Measurements from ENCODE around the gene LCN12.

LCN12 gene

DNA sequence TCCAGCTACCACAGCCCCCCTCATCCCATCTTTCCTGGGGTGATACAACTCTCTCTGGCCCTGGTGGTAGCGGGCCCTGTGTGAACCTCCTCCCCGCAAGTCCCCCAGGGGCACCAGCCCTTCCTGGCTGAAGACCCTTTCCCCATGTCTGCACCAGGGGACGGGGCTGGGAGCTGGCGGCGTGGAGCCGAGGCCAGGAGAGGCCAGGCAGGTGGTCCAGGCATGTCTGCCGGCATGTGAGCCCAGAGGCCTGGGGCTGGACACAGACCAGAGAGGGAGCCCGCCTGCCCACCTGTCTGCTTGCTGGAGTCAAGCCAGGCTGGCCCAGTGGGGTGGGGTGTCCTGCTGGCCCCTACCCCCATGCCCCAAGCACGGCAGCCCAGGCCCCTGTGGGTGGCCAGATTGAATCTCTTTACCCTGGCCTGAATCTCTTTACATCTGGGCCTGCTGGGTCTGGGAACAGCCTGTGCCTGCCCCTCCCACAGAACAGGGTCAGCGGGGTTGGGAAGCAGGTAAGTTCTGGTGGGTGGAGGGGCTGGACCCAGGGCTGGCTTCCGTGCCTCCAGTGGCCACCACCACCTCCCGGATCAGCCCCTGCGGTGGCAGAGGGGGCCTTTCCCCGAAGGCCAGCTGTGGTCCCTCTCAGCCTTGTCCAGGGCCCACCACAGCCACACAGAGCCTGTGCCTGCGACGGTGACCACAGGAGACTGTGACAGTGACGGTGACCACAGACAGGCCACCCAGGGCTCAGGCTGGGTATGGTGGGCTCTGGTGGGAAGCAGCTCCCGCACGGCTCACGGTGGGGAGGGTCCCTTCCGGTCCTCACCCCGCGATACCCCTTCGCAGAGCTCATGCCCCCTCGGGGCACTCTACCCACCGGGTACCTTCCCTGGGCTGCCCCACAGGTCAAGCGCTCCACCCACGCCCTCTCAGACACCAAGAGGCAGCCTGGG is 7.1 kb downstream of the LCN12 start:
- no peak for DNase-seq

DNA sequence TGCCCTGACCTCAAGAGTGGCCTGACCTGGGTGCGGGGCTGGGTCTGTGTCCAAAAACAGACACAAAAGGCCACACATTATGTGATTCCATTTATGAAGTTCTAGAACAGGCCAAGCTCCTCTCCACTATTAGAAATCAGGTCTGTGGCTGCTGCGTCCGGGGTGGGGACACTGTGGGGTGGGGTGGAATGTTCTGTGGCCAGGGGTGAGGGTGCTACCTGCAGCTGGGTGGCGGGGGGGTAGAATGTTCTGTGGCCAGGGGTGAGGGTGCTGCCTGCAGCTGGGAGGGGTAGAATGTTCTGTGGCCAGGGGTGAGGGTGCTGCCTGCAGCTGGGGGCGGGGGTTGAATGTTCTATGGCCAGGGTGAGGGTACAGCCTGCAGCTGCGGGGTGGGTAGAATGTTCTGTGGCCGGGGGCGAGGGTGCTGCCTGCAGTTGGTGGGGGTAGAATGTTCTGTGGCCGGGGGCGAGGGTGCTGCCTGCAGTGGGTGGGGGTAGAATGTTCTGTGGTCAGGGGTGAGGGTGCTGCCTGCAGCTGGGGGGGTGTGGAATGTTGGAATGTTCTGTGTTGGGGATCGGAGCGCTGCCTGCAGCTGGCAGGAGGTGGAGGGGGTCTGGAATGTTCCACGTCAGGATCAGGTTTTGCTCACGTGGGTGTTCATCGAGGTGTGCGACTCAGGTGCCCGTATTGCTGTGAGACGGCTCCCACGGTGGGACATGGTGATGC is 8.3 kb downstream of the LCN12 start:
- DNase-seq: no peak

DNA sequence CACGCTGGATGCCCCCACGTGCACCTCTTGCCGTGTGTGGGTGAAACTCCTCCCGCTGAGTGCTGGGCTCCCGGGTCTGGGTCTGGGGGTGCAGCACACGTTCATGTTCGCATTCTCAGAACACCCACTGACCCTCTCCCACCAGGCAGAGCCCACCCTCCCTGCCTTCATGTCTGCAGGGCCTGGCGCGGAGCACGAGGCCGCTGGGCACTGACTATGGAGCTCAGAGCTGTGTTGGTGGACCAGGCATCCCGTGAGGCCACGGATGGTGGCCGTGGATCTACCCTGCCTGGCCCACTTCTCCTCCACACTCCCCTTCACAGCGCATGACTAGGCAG is 8.8 kb downstream of the LCN12 start:
- no peak for DNase-seq

DNA sequence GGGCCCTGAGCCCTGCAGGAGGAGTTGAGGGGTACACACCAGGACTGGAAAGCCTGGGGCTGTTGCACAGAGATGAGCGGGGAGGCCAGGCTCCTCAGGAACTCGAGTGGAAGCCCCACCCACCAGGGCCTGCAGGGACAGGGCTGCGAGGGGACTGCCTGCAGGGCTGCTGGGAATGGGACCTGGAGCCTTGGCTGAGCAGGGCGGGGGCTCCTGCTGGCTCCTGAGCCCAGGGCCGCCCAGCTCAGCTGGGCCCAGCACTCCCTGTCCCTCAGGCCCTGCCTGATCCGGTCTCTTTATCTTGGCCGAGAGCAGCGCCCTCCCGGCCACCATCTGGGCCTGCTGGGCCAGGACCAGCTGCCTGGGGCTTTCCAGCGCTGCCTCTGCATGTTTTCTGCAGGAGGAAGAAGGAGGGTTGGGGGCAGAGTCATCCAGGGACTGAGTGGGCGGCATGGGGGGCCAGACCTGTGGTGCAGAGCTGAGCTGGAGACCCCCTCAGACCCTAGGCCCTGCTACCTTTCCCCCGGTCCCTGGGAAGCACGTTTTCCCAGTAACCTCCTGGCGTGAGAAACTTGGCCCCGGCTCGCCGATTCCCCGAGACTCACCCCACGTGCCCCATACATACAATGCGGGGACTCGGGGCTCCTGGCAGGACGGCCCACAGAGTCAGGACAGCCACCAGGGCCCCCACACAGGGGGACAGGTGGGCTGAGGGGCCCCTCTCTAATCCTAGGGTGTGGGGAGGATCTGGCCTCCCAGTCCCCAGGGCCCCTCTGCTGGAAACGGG is 9.4 kb downstream of the LCN12 start:
- DNase-seq: no peak

DNA sequence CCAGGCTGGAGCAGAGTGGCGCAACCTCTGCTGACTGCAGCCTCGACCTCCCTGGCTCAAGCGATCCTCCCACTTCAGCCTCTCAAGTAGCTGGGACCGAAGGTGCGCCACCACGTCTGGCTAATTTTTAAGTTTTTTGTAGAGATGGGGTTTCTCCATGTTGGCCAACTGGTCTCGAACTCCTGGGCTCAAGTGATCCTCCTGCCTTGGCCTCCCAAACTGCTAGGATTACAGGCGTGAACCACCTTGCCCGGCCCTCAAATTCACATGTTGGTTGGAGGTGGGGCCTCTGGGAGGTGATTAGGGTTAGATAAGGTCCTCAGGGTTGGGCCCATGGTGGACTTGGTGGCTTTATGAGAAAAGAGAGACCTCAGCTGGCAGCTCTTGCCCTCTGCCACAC is 10.1 kb downstream of the LCN12 start:
- no peak for DNase-seq

DNA sequence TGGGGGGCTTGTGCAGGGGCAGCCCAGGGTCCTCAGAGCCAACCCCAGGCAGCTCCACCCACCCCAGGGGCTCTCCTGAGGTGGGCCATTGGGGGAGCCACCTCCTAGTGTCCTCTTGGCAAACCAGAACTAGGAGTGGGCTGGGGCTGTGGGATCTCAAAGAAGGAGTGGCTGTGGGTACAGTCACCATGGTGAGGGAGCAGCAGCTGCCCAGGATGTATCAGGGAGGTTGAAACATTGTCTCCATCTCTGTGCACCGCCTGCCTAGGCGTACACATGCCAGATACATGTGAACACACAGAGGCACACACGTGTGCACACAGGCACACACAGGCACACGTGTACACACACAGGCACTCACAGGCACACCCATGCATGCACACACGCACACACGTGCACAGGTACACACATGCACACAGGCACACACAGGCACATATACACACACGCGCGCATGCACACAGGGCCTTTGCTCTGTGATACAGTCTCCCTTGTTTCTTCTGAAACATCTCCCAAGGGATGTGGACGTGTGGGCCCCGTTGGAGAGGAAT is 10.7 kb downstream of the LCN12 start:
- DNase-seq: no peak

DNA sequence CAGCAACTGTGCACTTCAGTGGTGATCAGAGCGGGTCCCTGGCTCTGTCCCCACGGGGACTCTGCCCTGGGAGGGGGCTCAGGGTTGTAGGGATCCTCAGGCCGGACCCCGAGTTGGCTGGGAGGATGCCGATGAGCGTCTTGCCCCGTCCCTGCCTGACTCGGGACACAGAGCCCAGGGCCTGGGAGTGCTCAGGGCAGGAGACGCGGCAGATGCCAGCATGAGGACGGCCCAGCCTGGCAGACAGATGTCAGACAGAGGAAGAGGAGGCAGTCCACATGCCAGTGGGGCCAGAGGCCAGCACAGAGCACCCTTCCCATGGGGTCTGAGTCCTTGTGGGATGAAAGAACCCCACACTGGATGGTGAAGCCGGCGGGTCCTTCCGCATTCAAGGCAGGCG is 11.3 kb downstream of the LCN12 start:
- no peak for DNase-seq

DNA sequence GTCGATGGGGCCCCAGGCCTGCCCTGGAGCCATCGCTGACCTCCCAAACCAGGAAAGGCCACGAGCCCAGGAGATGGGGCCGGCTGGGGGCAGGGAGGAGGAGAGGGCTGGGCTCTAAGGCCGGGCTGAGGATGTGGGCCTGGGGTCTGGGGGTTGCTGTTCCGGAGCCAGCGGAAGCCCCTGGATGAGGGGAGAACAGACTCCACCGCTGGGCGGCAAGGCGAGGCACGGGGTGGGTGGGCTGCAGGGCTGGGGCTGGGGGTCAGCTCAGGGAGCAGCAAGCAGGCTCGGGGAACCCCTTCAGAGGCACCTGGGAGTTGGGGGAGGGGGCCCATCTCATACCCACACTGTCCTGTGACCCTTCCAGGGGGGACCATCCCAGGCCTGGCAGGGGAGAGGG is 11.7 kb downstream of the LCN12 start:
- no peak for DNase-seq

DNA sequence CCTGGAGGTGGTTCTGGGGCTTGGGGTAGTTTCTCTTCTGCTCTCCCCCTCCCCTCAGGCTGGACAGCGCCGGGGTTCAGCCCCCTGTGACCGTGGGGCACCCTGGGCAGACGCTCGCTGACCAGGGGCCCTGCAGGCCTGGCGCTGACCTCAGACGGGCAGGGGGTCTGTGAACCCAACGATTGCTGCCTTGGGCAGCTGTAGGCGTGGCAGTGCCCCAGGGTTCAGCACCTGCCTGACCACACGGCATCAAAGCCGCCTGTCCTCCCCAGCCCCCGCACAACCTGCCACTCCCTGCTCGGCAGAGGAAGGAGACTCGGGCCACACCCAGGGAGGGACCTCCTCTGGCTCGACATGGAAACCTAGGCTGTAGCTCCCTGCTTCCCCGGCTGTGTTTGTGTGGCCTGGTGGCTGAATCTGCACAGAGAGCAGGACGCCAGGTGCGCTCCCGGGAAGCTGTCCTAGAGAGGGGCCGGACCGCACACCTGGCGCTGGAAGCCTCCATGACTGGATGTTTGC is 12.2 kb downstream of the LCN12 start:
- no peak for DNase-seq

DNA sequence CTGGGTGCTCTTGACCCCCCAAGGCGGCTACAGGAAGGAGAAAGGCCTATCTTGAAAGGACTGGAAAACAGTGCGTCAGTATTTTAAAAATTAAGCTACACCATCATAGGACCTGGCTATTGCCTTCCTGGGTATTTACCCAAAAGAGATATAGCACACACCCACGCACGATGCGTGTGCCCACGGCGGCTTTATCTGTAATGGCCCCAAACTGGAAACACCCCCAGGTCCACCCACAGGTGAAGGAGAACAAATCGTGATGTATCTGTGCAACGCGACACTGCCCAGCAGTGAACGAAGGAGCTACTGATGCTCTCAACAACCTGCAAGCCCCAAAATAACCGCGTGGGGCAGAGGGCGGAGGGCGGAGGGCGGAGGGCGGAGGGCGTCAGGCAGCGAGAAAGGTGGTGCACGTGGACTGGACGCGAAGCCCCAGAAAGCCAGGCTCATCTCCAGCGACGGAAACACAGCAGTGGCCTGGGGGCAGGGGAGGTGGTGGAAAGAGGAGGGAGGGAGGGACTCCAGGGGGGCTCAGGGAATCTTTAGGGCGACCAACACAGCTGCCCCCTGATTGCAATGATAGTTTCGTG is 12.9 kb downstream of the LCN12 start:
- DNase-seq: no peak

DNA sequence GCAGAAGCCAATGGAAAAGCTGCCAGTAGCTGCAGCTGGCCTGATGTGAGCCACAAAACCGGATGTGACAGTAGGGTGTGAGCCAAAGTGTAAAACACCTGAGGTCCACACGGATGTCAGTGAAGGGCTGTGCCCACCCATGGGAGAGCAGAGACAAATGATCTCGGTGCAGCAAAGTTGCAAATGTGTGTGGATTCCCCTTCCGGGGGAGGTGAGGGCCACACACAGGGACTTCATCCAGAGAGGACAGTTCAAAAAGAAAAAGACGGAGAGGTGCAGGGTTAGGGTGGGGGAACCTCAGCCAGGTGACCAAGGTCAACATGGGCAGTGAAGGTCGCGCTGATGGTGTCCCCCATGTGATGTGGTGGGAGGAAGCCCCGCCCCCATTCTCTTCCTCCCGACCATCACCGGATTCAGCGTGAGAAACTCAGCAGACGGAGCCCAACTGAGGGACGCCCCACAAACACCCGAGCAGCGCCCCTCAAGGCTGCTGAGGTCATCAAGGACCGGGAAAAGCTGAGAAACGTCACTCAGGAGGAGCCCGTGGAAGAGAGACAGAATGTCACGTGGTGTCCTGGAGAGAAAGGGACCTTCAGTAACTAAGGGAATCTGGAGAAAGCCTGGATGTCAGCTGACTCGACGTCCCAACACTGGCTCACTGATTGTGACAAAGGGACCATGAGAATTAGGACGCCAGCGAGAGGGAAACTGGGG is 13.9 kb downstream of the LCN12 start:
- no peak for DNase-seq

DNA sequence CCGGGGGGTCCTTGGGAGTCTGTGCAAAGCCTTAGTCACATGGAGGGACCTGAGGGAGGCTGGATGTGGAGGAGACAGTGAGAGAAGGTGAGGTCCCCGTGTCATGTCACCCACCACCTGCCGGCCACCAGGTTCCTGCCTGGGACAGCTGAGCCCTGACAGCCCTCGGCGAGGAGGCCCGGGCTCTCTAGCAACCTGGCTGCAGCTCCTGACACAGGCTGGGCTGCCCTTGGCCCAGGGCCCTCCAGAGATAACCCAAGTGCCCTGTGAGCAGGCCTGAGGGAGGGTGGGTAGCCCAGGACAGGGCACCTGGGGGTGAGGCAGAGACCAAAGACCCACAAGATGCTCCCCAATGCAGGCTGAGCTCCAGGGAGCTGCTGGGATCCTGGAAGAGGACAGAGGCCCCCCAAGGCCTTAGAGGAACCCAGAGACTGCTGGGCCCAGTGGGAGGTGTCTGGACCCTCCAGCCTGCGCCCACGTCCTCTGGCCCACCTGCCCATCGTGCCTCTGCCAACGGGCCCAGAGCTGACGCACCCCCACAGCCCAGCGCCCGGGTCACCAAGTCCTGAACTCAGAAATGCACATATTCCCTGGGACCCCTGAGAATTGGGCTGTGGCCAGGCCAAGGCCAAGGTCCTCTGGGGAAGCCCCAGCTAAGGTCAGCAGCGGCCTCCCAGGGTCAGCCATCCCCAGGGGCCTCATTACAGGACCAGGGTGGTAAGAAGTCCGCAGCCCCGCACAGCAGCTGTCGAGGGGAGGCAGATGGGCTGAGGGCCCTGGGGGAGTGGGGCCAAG is 16.5 kb downstream of the LCN12 start:
- DNase-seq: no peak

DNA sequence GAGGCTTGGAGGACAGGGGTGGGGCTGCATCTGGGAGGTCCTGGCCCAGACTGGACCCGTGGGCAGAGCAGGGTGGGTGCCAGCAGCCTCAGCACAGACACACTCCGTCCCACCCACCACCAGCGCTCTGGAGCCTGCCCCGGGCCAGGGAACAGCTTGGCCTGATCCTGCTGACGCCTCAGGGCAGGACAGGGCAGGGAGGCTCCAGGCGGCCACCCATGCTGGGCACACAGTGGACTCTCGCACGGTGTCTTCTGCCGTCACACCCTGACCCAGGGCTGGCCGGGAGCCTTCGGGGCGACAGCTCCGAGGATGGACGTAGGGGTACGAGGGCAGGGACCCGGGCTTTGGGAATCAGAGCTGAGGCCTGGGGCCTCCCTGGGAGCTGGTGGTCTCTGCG is 17.1 kb downstream of the LCN12 start:
- no peak for DNase-seq

DNA sequence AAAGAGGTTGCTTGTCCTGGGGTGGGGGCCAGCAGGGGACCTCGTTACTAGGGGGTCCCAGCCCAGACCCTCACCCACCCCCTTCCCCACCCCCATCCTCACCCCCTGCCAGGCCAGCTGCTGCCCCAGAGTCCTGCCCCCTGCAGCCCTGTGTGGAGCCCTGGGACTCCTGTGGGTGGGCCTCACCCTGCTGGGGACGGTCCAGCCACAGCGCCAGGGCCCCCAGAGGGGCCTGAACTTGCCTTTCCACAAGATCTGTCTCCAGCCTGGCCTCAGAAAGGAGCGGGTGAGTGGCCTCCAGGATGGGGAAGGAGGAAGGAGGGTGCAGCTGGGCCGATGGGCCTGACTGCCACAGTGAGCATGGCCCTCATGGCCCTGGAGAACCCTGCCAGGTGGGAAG is 17.7 kb downstream of the LCN12 start:
- no peak for DNase-seq

DNA sequence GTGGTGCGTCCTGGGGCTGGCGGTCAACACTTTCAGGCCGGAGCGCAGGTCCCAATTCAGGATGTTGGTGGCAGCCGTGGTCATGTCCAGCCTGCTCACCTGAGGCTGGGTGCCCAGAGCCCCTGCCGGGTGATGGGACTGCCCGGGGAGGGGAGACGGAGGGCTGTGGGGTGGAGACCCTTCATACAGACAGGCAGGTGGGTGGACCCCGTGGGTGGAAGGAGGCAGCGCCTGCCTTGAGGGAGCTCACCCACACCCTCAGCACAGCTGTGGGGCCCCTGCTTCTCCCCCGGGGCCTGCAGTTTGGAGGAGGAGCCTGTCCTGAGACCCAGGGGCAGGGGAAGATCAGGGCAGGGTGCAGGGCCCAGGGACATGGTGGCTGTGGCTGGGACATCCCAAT is 18.3 kb downstream of the LCN12 start:
- no peak for DNase-seq

DNA sequence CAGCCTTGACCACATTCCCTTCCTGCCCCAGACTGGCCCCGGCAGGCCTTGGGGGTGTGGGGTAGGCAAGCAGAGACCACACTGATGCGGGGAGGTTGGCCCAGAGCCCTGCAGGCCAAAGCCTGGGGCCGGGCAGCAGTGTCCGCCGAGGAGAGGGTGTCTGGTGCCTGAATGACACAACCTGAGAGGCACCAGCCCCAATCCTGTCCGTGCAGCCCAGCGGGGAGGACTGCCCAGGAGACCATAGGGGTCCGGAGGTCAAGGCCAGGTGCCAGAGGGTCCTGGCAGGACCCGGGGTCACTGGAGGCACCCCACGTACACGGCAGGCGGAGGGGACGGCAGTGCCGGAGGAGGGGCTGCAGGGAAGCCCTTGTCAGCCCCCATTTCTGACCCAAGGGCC is 19.7 kb downstream of the LCN12 start:
- DNase-seq: no peak

DNA sequence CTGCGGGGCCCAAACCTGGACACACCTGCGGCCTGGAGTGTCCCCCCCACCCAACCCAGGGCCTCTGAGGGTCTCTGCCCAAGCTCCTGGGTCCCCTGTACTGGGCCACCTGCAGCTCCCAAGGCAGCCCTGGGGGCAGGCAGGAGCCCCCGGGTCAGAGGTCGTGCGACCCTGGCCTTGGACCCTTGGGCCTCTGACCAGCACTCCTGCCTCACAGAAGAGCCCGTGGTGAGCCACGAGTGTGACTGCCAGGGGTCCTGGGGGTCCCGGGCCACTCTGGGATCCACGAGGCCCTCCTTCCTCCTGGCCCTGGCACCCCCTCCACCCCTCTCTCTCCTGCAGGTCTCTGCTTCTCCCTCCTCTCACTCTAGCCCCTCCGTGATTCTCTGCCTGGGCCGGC is 20.3 kb downstream of the LCN12 start:
- no peak for DNase-seq

DNA sequence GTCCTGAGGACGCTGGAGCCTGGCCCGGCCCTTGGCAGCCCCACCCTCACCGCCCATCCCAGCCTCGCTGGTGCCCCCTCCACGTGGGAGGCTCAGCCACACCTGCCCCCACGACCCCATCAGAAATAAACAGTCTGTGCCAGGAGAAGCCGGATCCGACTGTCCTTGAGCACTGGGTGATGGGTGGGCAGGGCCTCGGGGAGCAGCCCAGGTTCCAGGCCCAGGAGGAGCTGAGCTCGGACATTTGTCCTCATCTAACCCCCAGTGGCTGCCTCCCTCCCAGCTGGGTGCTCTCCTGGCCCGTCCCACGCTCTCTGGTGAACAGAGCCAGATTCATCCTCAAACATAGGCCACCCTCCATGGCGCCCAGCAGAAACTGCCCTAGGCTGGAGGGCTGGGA is 20.7 kb downstream of the LCN12 start:
- DNase-seq: no peak

DNA sequence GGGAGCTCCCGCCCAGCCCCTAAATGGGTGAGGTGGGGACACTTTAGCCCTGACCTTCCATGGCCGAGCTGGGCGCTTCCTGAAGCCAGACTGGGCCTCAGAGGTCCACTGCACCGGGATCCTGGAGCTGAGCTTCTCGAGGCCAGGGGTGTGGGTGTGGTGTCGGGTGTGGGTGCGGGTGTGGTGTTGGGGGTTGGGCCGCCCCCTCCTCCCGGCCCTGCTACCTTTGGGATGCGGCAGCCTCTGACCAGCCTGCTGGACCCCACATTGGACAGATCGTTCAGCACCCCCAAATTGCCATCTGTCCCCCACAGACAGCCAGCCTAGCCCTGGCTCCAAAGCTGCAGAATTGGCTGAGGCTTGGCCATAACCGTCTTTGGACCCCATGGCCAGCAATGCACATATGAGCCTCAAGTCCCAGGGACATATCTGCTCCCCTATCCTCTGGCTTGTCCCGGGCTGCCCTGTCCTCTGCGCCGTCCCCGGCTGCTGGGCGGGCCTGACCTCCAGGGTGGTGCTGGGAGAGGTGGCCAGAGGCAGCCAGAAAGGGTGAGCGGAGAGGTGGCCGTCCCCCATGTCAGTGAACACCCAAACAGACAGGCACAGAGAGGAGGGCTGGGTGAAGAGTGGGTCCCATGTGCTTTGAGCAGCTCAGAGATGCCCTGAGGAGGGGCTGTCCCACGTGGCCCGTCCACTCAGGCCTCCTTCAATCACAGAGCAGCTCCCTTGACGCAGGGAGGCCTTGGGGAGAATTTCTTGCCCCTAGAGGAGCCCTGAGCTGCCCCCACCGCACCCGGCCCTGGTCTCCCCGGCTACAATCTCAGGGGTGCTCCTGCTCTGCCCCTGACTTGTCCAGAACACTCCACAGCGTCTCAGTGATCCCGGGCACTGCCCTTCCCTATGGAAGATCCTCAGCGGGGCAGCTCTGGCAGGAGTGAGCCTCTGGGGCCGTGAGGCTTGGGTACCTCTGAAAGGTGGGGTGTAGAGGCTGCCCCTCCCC is 21.8 kb downstream of the LCN12 start:
- no peak for DNase-seq
